ENCODE measurements around the gene TET3.

DNA sequence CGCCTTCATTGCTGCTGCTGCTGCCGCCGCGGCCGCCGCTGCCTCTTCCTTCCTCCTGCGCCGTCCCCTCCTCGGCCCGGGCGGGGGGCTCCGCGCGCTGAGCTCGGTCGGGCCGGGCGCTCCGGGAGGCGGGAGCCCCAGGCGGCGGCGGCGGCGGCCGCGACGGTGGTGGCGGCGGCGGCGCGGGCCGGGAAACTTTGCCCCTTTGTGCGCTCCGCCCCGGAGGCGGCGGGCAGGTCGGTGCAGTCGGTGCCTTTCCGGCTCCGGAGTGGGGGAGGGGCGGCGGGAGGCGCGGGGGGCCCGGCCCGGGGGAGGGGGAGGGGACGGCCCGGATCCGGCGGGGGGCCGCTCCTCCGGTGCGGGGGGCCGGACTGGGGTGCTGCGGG lies 205 bp downstream of the TET3 start:
- TF ChIP-seq, protein P1, sequence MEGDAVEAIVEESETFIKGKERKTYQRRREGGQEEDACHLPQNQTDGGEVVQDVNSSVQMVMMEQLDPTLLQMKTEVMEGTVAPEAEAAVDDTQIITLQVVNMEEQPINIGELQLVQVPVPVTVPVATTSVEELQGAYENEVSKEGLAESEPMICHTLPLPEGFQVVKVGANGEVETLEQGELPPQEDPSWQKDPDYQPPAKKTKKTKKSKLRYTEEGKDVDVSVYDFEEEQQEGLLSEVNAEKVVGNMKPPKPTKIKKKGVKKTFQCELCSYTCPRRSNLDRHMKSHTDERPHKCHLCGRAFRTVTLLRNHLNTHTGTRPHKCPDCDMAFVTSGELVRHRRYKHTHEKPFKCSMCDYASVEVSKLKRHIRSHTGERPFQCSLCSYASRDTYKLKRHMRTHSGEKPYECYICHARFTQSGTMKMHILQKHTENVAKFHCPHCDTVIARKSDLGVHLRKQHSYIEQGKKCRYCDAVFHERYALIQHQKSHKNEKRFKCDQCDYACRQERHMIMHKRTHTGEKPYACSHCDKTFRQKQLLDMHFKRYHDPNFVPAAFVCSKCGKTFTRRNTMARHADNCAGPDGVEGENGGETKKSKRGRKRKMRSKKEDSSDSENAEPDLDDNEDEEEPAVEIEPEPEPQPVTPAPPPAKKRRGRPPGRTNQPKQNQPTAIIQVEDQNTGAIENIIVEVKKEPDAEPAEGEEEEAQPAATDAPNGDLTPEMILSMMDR (IDR thresholded peaks at IDR 0.05; ENCODE audit: low read depth, low read length): no peak
- TF ChIP-seq EZH2phosphoT487 (IDR thresholded peaks at IDR 0.05; ENCODE audit: low read depth): no peak

Measured in OCI-LY3 (cell line).